GM12874 (cell line): Measurements from ENCODE around the gene JTB.

Source experiments
- TF ChIP-seq, protein P1 (sequence below): IDR thresholded peaks from 2 replicates; pipeline ENCODE4 v1.5.1; 2011; ENCODE audit warnings: low read depth, mild to moderate bottlenecking, control low read depth, low read length, moderate library complexity; ENCODE audit not compliant: insufficient read depth

The JTB gene

GRCh38 chr1:153956997-153957715 is 20.3 kb downstream of the JTB start:
- TF ChIP-seq, protein P1, sequence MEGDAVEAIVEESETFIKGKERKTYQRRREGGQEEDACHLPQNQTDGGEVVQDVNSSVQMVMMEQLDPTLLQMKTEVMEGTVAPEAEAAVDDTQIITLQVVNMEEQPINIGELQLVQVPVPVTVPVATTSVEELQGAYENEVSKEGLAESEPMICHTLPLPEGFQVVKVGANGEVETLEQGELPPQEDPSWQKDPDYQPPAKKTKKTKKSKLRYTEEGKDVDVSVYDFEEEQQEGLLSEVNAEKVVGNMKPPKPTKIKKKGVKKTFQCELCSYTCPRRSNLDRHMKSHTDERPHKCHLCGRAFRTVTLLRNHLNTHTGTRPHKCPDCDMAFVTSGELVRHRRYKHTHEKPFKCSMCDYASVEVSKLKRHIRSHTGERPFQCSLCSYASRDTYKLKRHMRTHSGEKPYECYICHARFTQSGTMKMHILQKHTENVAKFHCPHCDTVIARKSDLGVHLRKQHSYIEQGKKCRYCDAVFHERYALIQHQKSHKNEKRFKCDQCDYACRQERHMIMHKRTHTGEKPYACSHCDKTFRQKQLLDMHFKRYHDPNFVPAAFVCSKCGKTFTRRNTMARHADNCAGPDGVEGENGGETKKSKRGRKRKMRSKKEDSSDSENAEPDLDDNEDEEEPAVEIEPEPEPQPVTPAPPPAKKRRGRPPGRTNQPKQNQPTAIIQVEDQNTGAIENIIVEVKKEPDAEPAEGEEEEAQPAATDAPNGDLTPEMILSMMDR, result no peak

GRCh38 chr1:153954826-153955225 is 22.6 kb downstream of the JTB start:
- TF ChIP-seq, protein P1, result no peak

DNA sequence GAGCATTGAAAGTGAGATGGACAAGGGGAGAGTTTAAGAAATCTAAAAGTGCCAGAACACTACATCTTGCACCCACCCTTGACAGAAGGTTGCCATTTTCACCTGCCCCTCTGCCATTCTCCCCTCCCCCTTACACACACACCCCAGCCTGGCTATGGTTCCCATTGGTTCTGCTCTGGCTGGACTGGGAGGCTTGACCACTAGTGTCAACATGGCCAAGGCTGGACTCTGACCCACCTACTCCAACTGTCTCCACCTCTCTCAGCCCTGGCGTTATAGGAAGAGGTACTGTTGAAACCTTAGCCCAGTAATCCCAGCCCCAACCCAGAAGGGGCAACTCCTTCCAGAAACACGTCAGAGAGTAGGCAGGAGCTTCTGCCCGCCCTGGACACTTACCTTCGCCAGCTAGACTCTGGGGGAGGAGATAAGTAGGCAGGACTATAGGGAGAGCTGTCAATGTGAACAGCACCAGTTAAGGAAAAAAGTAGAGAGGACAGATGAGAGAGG is 23.6 kb downstream of the JTB start:
- TF ChIP-seq, protein P1, result no peak

GRCh38 chr1:153951801-153952200 is 25.7 kb downstream of the JTB start:
- TF ChIP-seq, protein P1, result no peak

DNA sequence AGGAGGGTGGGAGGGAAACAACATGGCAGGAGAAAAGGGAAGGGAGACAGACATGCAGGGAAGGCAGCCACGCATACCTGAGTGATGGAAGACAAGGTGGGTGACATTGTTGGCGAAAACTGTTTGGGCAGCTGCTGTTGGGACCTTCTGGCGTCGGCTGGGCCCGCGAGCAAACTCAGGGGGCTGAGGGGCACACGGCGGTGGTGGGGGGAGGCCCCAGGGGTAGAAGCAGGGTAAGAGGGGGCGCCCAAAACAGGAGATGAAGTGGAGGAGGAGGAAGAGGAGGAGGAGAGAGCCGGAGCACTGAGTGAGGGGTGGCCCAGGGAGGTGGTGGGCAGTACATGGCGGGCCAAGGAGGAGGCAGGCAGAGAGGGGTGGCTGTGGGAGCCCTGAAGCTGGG is 26.3 kb downstream of the JTB start:
- TF ChIP-seq, protein P1, result no peak

DNA sequence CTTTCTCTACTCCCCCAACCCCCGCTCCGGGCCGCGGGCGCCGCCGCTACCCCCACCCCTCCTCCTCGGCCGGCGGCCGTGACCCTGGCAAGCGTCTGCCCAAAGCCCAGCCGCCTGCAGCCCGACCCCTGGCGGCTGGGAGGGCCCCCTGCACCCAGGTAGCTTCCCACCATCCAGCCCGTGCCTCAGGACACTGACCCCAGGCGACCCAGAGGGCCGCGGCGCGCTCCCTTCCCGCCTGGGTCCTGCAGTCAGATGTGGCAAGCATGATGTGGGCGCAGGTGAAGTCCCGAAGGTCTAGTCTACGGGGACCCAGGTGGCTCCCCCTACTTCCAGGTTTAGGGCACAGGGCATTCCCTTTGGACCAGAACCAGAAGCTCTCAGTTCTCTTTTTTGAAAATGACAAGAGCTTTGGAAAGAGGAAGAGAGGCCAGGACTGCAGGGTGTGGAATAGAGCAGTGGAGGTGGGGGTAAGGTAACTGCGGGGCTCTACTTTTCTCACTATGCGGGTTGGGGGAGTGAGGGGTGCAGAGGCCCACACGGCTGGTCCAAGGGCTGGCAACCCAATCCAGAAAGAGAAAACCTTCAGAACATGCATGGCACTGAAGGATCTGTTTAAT is 30.7 kb downstream of the JTB start, which contains the start of gene DENND4B:
Gene DENND4B, minus strand, starts transcription at position 97 of the 620 bp plus-strand sequence. CDS start 2,344 bp downstream, outside the sequence.
- TF ChIP-seq, protein P1, result peak; percentile 97

DNA sequence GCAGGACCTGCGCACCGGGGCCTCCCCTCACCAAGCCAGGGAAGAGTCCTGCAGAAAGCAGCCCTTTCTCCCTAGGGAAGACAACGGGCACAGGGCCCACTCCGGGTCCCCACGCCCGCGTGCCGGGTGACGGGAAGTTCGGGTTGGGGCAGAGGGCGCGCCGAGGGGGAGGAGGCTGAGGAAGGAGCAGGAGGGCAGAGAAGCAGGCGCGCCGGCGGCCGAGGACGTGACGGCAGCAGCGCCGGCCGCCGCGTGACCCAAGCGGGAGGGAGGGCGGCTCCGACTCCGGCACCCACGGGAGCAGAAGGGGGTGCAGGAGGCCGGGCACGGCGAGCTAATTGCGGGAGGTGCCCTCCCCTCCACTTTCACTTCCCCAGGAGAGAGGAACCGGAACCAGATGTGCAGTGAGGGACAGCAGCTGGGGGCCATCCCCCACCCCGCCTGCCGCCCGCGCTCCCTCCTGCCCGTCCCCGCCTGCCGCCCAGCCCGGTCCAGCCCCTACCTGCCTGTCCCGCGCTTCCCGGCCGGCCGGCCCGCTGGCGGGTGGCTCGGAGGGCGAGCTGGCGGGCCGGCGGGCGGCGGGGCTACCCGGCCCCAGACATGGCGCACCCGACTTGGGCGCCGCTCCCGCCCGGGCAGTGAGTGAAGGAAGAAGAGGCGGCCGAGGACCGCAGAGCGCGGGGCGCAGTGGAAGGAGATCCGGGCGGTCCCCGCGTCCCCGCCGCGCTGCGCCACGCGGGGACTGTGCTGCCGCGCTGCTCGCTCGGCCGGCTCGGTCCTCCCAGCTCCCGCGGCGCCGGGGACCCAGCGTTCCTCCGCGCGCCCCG is 31.5 kb downstream of the JTB start:
- TF ChIP-seq, protein P1, result no peak
